Activated CD4-positive, alpha-beta memory T cell treated with anti-CD3 and anti-CD28 coated beads for 36 hours (primary cell): ENCODE measurements around the gene MFN1. TPM values are rescaled to one million over a fixed set of nuclear protein-coding genes. Genes with fewer than 3 reads are reported as not detected.
A peak's percentile ranks its signal among the peaks of the same experiment; 100 is the strongest.
"Not testable (repeated sequence)": the region's sequence is repeated elsewhere in the genome, so short reads cannot be mapped to it uniquely, and the experiment has no call there.

Experiments
- CTCF ChIA-PET: fragments of 350-600 bp; sonication (Branson Sonifier 250); formaldehyde crosslinking; loops from one replicate; lab custom pipeline; 2021; ENCODE audit warnings: antibody characterized with exemption, inconsistent platforms; lab: Charles Lee
- POLR2A ChIA-PET: fragments of 350-600 bp; sonication (Branson Sonifier 250); formaldehyde crosslinking; loops from one replicate; lab custom pipeline; 2021; ENCODE audit warnings: antibody characterized with exemption; lab: Charles Lee
- DNase-seq: peaks from one replicate; pipeline ENCODE4 v3.0.0-alpha.2; 2020
- H3K27ac Mint-ChIP-seq: one replicate; pipeline ENCODE4 v1.8.0; 2021; ENCODE audit warnings: mixed read lengths
- H3K27me3 Mint-ChIP-seq: one replicate; pipeline ENCODE4 v1.8.0; 2021; ENCODE audit warnings: mixed read lengths
- H3K36me3 Mint-ChIP-seq: one replicate; pipeline ENCODE4 v1.8.0; 2021; ENCODE audit warnings: mixed read lengths
- H3K4me1 Mint-ChIP-seq: one replicate; pipeline ENCODE4 v1.8.0; 2021; ENCODE audit warnings: low read depth, mixed read lengths
- H3K4me3 Mint-ChIP-seq: one replicate; pipeline ENCODE4 v1.8.0; 2021; ENCODE audit warnings: mild to moderate bottlenecking, mixed read lengths
- H3K9me3 Mint-ChIP-seq: one replicate; pipeline ENCODE4 v1.8.0; 2021; ENCODE audit warnings: mixed read lengths
- intact Hi-C: fragments of 100-400 bp; cut with micrococcal nuclease; formaldehyde crosslinking; loops from one replicate; pipeline ENCODE4 v1.15.1; 2023
- total RNA-seq, 2 experiments: library from RNA; stranded (reverse); gene quantifications; one replicate each; pipeline ENCODE4 v1.2.3, GENCODE V29; 2021

MFN1 gene
- 10 to 100 TPM; 31.1 to 31.3 TPM for total RNA-seq

DNA sequence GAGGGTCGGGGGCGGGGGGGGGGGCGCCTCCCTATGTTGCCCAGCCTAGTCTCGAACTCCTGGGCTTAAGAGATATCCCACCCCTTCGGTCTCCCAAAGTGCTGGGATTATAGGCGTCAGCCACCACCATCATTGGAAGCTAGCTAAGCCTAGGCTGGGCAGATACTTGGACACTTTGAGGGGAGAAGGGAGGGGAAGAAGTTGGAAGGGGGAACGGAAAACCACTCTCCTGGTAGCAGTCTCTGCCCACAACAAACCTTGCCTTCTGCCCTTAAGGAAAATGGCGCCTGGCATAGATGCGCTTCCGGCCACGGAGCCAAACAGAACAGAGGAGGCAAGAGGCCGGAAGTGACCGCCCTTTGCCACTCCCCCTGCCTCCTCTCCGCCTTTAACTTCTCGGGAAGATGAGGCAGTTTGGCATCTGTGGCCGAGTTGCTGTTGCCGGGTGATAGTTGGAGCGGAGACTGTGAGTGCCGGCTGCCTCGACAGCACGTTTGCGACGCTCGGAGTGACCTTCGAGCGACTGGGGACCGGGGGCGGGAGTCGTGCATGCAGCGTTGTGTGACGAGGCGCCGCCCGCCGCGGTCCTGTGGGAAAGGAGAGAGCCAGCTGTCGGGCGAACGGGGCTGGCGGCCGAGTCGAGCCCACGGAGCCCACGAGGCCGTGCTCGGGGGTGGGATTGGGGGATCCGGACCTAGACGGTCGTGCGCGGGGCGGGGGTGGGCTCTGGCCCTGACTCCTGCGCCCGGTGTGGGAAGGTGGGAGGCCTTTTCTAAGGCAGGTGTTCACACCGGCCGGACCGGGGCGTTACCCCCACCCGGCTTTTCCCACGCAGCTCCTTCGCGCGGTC lies at the start of gene MFN1:
Gene MFN1 (plus strand): TSS at position 365 of the 850 bp plus-strand sequence. CDS start 1,143 bp downstream, outside the sequence.
- POLR2A ChIA-PET, result interaction anchor here (0.6 to 1.0 kb wide), 2 partner anchors 24 to 1294 kb away, joined by 3 to 11 read pairs; partner anchors contain the start of gene ZNF639
- intact Hi-C loops, result loop anchor here (1.0 kb wide), 7 partner anchors 23 to 1255 kb away; partner anchors contain the start of genes GNB4, MRPL47, NDUFB5 and TTC14
- Mint-ChIP-seq H3K36me3 (peaks cover 16% of the 10 kb centered on the region), H3K27ac (peak within 1 kb of the TSS; percentile 94), H3K27me3 (no peaks in the 10 kb centered on the region), H3K4me3 (peak within 1 kb of the TSS; percentile 98), H3K9me3 (no peaks in the 10 kb centered on the region), H3K4me1 (peaks cover 23% of the 10 kb centered on the region)
- CTCF ChIA-PET, result interaction anchor here (0.6 to 0.8 kb wide), 2 partner anchors 21 to 32 kb away, joined by 3 read pairs; no protein-coding TSS in a partner anchor
- DNase-seq, result peak; percentile 94

DNA sequence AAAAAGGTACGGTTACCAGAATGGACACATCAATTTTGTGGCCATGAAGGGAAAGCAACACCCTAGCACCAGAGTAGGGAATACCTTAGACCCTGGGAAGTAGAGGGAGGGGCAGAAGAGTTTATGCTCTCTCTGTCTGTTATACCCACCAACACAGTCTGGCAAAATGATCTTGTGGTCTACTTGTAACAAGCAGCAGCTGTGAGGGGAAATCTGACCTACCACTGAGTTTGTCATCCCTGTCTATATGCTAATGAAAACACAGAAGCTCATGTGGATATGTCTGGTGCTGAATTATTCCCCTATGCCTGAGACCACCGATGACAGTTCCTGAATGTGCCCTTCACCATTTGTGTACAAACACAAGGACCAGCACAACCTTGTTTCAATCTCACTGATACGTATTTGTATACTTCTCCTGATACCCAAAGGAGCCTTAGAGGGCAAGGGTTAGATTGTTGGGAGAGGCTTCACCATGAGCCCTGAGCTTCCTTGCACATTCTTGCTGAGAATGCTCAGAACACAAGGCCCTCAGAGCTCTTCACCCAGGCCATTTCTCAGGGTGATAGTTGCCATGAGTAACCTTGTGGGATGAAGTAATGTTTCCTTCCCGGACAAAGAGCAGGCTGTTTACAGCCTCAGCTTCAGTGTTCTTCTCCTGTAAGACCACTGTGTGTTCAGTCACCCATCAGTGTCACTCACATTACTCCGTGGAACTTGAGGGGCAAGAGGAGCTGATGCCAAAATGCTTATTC lies 49.4 kb upstream of the MFN1 start:
- POLR2A ChIA-PET, result no interaction called here
- intact Hi-C loops, result no loop called here
- H3K36me3 Mint-ChIP-seq, result no peaks in the 10 kb centered on the region
- DNase-seq, result no peak
- H3K4me3 Mint-ChIP-seq, result no peak overlapping the region
- peaks cover 4% of the 10 kb centered on the region for H3K9me3 Mint-ChIP-seq
- peaks cover 3% of the 10 kb centered on the region for H3K27me3 Mint-ChIP-seq
- CTCF ChIA-PET, result no interaction called here
- peaks cover 6% of the 10 kb centered on the region for H3K4me1 Mint-ChIP-seq
- no peak overlapping the region for H3K27ac Mint-ChIP-seq

DNA sequence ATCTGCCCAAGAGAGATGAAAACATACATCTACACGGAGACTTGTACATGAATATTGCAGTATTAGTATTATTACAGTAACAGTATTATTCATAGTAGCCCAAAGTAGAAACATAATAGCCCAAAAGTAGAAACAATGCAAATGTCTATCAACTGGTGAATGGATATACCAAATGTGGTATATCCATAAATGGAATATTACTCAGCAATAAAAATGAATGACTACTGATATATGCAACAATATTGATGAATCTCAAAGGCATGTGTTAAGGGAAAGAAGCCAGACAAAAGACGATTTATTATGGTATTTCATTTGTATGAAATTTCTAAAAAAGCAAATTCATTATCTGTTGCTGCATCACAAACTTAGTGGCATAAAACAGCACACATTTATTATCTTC lies 48.2 kb upstream of the MFN1 start:
- Mint-ChIP-seq H3K27me3 (peaks cover 6% of the 10 kb centered on the region), H3K27ac (no peak overlapping the region), H3K9me3 (peaks cover 4% of the 10 kb centered on the region), H3K36me3 (no peaks in the 10 kb centered on the region), H3K4me1 (peaks cover 6% of the 10 kb centered on the region), H3K4me3 (no peak overlapping the region)
- DNase-seq, result no peak
- POLR2A ChIA-PET, result no interaction called here
- intact Hi-C loops, result no loop called here
- CTCF ChIA-PET, result no interaction called here

DNA sequence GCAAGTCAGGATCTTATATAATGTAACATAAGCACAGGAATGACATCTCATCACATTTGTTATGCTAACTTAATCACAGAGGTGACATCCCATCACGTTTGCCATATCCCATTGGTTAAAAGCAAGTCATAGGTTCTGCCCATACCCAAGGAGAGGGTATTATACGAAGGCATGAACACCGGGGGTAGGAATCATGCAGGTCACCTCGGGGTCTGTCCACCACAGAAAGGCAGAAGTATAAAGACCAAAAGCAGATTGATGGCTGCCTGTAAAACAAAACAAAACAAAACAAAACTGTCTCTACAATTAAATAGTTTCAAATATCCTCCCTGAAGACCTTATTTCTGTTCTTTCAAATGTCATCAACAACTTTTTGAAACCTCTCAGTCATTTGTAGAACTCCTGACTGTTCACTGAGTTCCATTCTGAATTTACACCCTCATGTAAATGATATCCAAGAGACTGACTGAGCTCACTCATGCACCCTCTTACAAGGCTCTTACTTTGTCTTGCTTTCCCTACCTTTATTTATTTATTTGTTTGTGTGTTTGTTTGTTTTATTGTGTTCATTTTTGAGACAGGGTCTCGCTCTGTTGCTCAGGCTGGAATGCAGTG lies 47.4 kb upstream of the MFN1 start:
- peaks cover 6% of the 10 kb centered on the region for H3K4me1 Mint-ChIP-seq
- intact Hi-C loops, result no loop called here
- H3K9me3 Mint-ChIP-seq, result peaks cover 4% of the 10 kb centered on the region
- POLR2A ChIA-PET, result no interaction called here
- CTCF ChIA-PET, result no interaction called here
- no peak for DNase-seq
- H3K27ac Mint-ChIP-seq, result no peak overlapping the region
- H3K27me3 Mint-ChIP-seq, result peaks cover 6% of the 10 kb centered on the region
- H3K36me3 Mint-ChIP-seq, result no peaks in the 10 kb centered on the region
- no peak overlapping the region for H3K4me3 Mint-ChIP-seq

DNA sequence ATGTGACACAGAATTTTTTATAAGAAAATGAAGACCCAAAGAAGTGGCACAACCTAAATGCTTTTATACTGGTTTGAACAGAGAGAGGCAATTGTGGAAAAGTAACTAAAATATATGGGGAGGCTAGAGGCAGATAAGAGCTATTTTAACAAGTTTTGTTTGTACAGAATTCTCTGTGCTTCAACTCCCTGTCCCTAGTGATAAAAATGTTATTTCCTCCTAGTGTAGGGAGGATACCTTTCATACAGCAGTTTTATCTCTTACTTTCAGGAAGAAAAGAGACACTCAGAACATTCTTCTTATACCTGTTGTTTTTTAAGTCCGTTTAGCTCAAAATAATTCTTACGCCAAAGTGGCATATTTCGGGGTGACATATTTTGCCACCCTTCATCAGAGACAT lies 45.9 kb upstream of the MFN1 start:
- DNase-seq, result no peak
- Mint-ChIP-seq H3K4me1 (peaks cover 6% of the 10 kb centered on the region), H3K36me3 (no peaks in the 10 kb centered on the region), H3K9me3 (peaks cover 4% of the 10 kb centered on the region), H3K27ac (no peak overlapping the region), H3K27me3 (peaks cover 5% of the 10 kb centered on the region), H3K4me3 (no peak overlapping the region)
- ChIA-PET CTCF (interaction anchor here (0.7 kb wide), 1 partner anchor 206 kb away, joined by 3 read pairs; no protein-coding TSS in a partner anchor), POLR2A (interaction anchor here (0.6 kb wide), 1 partner anchor 49 kb away, joined by 3 read pairs; no protein-coding TSS in a partner anchor)
- intact Hi-C loops, result no loop called here

DNA sequence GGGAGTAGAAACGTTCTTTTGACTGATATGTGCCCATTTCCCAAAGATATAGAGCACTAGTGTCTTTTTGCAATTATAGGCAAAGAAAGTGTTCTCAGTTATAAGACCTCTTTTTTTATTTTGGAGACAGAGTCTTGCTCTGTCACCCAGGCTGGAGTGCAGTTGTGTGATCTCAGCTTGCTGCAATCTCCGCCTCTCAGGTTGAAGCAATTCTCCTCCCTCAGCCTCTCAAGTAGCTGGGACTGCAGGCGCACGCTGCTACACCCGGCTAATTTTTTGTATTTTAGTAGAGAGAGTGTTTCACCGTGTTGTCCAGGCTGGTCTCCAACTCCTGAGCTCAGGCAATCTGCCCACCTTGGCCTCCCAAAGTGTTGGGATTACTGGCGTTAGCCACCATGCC lies 45.4 kb upstream of the MFN1 start:
- intact Hi-C loops, result no loop called here
- Mint-ChIP-seq H3K27ac (no peak overlapping the region), H3K36me3 (no peaks in the 10 kb centered on the region), H3K4me1 (peaks cover 6% of the 10 kb centered on the region), H3K4me3 (no peak overlapping the region), H3K9me3 (peaks cover 4% of the 10 kb centered on the region), H3K27me3 (peaks cover 3% of the 10 kb centered on the region)
- POLR2A ChIA-PET, result interaction anchor here (0.6 kb wide), 1 partner anchor 48 kb away, joined by 3 read pairs; no protein-coding TSS in a partner anchor
- no peak for DNase-seq
- CTCF ChIA-PET, result interaction anchor here (0.7 kb wide), 1 partner anchor 206 kb away, joined by 3 read pairs; no protein-coding TSS in a partner anchor

DNA sequence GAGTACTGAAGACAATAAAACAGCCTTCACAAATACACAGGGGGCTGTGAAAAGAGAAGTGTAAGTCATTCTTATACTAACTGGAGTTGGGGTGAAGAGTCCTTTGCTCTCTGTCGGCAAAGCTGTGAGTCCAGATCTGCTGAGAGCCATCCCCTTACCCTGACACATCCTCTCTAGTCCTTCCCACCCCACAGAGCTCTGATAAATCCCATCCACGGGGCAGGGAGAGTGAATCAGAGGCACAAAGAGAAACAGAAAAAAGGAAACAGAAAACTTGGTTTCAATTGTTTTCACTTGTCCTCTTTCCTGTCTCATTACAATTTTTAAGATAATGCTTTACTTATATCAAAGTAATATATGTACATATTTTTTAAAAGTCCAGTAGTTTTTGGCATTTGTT lies 42.9 kb upstream of the MFN1 start:
- POLR2A ChIA-PET, result no interaction called here
- CTCF ChIA-PET, result no interaction called here
- intact Hi-C loops, result no loop called here

DNA sequence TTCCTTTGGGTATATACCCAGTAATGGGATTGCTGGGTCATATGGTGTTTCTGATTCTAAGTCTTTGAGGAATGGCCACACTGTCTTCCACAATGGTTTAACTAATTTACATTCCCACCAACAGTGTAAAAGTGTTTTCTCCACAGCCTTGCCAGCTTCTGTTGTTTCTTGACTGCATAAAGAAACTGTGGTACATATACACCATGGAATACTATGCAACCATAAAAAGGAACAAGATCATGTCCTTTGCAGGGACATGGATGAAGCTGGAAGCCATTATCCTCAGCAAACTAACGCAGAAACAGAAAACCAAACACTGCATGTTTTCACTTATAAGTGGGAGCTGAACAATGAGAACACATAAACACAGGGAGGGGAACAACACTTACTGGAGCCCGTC lies 40.1 kb upstream of the MFN1 start:
- CTCF ChIA-PET, H3K4me1 Mint-ChIP-seq, DNase-seq, intact Hi-C loops, H3K27ac Mint-ChIP-seq, H3K36me3 Mint-ChIP-seq, POLR2A ChIA-PET, H3K4me3 Mint-ChIP-seq, H3K27me3 Mint-ChIP-seq, H3K9me3 Mint-ChIP-seq: not testable (repeated sequence)

More for the DNA sequence above, 42.9 kb upstream of the MFN1 start:
- DNase-seq, result no peak
- Mint-ChIP-seq H3K36me3 (no peaks in the 10 kb centered on the region), H3K9me3 (no peaks in the 10 kb centered on the region), H3K4me1 (peaks cover 6% of the 10 kb centered on the region), H3K27ac (no peak overlapping the region), H3K27me3 (peaks cover 3% of the 10 kb centered on the region), H3K4me3 (no peak overlapping the region)

DNA sequence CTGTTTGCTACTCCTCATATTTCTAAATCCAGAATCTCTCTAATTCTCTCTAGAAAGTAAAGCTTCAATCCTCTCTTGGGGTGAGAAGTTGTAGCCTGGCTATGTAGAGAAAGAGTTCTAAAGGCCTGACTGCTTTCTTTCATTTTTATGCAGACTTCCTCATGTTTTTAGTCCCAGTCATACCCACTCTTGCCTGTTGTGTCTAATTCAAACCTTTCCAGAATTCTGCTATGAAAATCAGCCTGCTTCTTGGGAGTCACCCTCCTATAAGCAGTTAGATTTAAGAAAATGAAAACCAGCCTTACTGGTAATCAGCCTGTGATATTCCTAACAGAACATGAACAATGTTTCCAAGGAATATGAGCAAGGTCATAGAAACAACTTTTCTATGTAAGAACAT lies 39.5 kb upstream of the MFN1 start:
- Mint-ChIP-seq H3K9me3 (no peaks in the 10 kb centered on the region), H3K27ac (no peak overlapping the region), H3K4me1 (no peaks in the 10 kb centered on the region), H3K4me3 (no peak overlapping the region), H3K27me3 (peaks cover 3% of the 10 kb centered on the region), H3K36me3 (no peaks in the 10 kb centered on the region)
- CTCF ChIA-PET, result no interaction called here
- POLR2A ChIA-PET, result no interaction called here
- intact Hi-C loops, result no loop called here
- DNase-seq, result no peak

DNA sequence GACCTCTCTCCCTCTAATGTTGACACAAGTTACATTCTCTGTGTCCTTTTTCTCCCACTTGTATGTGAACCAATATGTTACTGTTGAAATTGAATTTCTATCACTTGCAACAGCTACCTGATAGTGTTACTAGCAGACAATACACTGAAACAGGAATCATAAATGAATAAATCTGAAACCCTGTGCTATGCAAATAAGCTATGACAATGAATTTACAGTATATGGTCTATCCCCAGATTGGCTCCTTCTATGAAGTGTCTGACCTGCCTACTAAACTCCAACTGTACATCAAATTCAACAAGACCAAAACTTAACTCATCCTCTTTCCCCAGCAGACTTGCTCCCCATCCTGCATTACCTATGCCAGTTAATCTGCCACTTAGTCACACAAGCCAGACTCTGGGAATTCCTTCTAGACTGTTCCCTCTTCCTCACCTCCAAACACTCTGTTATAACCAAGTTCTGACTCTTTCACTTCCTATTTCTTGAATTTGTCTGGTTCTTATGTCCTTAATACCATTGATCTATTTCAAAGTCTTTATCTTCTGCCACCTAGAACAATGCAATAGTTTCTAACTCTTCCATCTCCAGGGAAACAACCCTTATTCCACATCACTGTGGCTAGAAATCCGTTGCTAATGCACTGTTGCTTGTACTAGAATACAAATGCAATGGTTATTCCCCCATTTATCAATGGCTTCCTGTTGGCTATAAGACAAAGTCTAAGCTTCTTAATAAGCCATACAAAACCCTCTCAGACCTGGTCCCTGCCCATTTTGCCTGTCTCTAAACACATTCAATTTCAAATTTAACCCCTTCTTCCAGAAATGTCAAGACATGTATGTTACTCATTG lies 38.1 kb upstream of the MFN1 start:
- POLR2A ChIA-PET, result interaction anchor here (1.1 kb wide), 1 partner anchor 15 kb away, joined by 3 read pairs; no protein-coding TSS in a partner anchor

DNA sequence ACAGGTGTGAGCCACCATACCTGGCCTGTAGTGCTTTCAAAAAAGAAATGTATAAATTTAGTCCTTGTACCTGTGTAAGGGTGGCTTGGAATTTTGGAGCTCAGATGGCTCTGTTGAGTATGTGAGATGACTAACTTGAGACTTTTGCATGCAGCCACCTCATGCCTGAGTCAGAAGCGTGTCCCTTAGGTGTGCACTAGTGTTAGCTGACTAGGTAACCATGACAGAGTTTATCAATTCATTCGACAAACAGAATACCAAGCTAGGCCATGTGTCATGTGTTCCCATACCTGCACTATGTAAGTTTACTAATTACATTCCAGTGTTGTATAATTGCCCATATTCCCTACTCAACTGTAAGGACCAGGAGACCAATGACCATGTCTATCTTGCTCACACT lies 28.6 kb upstream of the MFN1 start:
- peak; percentile 19 for DNase-seq
- Mint-ChIP-seq H3K9me3 (no peaks in the 10 kb centered on the region), H3K4me1 (peaks cover 17% of the 10 kb centered on the region), H3K4me3 (no peak overlapping the region), H3K27ac (no peak overlapping the region), H3K36me3 (peaks cover 3% of the 10 kb centered on the region), H3K27me3 (no peaks in the 10 kb centered on the region)
- intact Hi-C loops, result no loop called here
- ChIA-PET CTCF (interaction anchor here (1.0 to 2.8 kb wide), 2 partner anchors 77 to 303 kb away, joined by 3 to 10 read pairs; no protein-coding TSS in a partner anchor), POLR2A (no interaction called here)

More for the DNA sequence above, 38.1 kb upstream of the MFN1 start:
- Mint-ChIP-seq H3K9me3 (no peaks in the 10 kb centered on the region), H3K27me3 (no peaks in the 10 kb centered on the region), H3K27ac (no peak overlapping the region), H3K36me3 (no peaks in the 10 kb centered on the region), H3K4me3 (no peak overlapping the region), H3K4me1 (no peaks in the 10 kb centered on the region)
- no peak for DNase-seq
- CTCF ChIA-PET, result no interaction called here
- intact Hi-C loops, result no loop called here
